CD4-positive, CD25-positive, alpha-beta regulatory T cell (primary cell): ENCODE measurements around the gene SYCE3. TPM values are rescaled to one million over a fixed set of nuclear protein-coding genes. Genes with fewer than 3 reads are reported as not detected.

ENCODE experiments used
- ATAC-seq, 2 donors: fragments of 150-1000 bp; cut with Tn5 transposase; one replicate each; pipeline ENCODE4 v1.10.0; 2021; ENCODE audit warnings: low read depth in 2 of 2, moderate number of reproducible peaks in 2 of 2, moderate library complexity in 1 of 2
- DNase-seq, 3 donors: peaks; one replicate each; pipeline versions ENCODE4 v3.0.0 to v3.0.0-alpha.2; 2012 to 2022; ENCODE audit warnings: mixed read lengths in 1 of 3
- H3K27ac ChIP-seq: one replicate; pipeline ENCODE4 v1.7.0; 2013; ENCODE audit warnings: mild to moderate bottlenecking, low read length; ENCODE audit not compliant: insufficient read depth, poor library complexity, severe bottlenecking
- H3K27me3 ChIP-seq: one replicate; pipeline ENCODE4 v1.7.0; 2013; ENCODE audit warnings: low read length; ENCODE audit not compliant: control insufficient read depth, insufficient read depth
- H3K36me3 ChIP-seq: one replicate; pipeline ENCODE4 v1.7.0; 2013; ENCODE audit warnings: mild to moderate bottlenecking, low read length, moderate library complexity; ENCODE audit not compliant: control insufficient read depth, insufficient read depth
- H3K4me1 ChIP-seq: 2 replicates; pipeline ENCODE4 v1.7.0; 2013; ENCODE audit warnings: mild to moderate bottlenecking, low read length; ENCODE audit not compliant: insufficient read depth, control insufficient read depth, poor library complexity, severe bottlenecking
- H3K4me3 ChIP-seq: one replicate; pipeline ENCODE4 v1.7.0; 2013; ENCODE audit warnings: low read depth, mild to moderate bottlenecking, low read length, moderate library complexity
- H3K9me3 ChIP-seq, 2 experiments: 1 replicate in 1 of 2; 2 replicates in 1 of 2; pipeline ENCODE4 v1.7.0; 2013; ENCODE audit warnings: low read length in 2 of 2, mild to moderate bottlenecking in 1 of 2, moderate library complexity in 1 of 2; ENCODE audit not compliant: control insufficient read depth in 2 of 2
- H3K27ac Mint-ChIP-seq, 3 donors: one replicate each; pipeline ENCODE4 v1.8.0; 2020 to 2022; ENCODE audit warnings: mild to moderate bottlenecking in 3 of 3, mixed read lengths in 3 of 3, moderate library complexity in 2 of 3
- H3K27me3 Mint-ChIP-seq: one replicate; pipeline ENCODE4 v1.8.0; 2022; ENCODE audit warnings: mild to moderate bottlenecking, mixed read lengths
- H3K36me3 Mint-ChIP-seq: one replicate; pipeline ENCODE4 v1.8.0; 2020; ENCODE audit warnings: mixed read lengths
- H3K4me1 Mint-ChIP-seq, 4 donors: one replicate each; pipeline ENCODE4 v1.8.0; 2020 to 2022; ENCODE audit warnings: mixed read lengths in 4 of 4, mild to moderate bottlenecking in 1 of 4
- H3K4me3 Mint-ChIP-seq, 4 donors: one replicate each; pipeline ENCODE4 v1.8.0; 2020 to 2022; ENCODE audit warnings: mild to moderate bottlenecking in 4 of 4, mixed read lengths in 4 of 4, moderate library complexity in 3 of 4
- H3K9me3 Mint-ChIP-seq, 7 donors: one replicate each; pipeline ENCODE4 v1.8.0; 2020 to 2022; ENCODE audit warnings: mixed read lengths in 7 of 7, mild to moderate bottlenecking in 3 of 7, moderate library complexity in 2 of 7
- polyA plus RNA-seq, 4 donors: library from polyadenylated mRNA; unstranded; fragments of 300-500 nt; fragmentation: Illumina TruSeq; gene quantifications; one replicate each; pipeline ENCODE4 v1.2.3, GENCODE V29; 2021
- total RNA-seq: library from RNA; stranded (reverse); gene quantifications from one replicate; pipeline ENCODE4 v1.2.3, GENCODE V29; 2022

SYCE3 gene
- total and polyA plus RNA-seq, 5 donors from 2014 or later = not detected

- Mint-ChIP-seq H3K4me1 (peaks cover 0 to 48% (median 25%) of the 10 kb centered on the region in 4 donors), H3K27me3 (no peaks in the 10 kb centered on the region), H3K36me3 (no peaks in the 10 kb centered on the region), H3K4me3 (peak within 1 kb of the TSS; percentile 91 to 96 (median 93)), H3K9me3 (no peaks in the 10 kb centered on the region), H3K27ac (peak within 1 kb of the TSS; percentile 92 to 99 (median 98))
- H3K27me3 ChIP-seq = no peaks in the 10 kb centered on the region
- H3K4me3 ChIP-seq = no peak within 1 kb of the TSS
- peak; percentile 4 to 10 for ATAC-seq
- peak within 1 kb of the TSS; percentile 96 for H3K27ac ChIP-seq
- H3K9me3 ChIP-seq = no peaks in the 10 kb centered on the region
- peak; percentile 59 to 84 (median 67) for DNase-seq
- no peaks in the 10 kb centered on the region for H3K36me3 ChIP-seq
- H3K4me1 ChIP-seq = peaks cover 66% of the 10 kb centered on the region
These were observed 32.7 kb downstream of the SYCE3 start, which contains the start of gene TYMP for GRCh38 chr22:50529897-50530579. Gene TYMP (minus strand): TSS chr22:50530012. CDS start chr22:50529709, 303 bp downstream.

- Histone ChIP-seq H3K27me3 (no peaks in the 10 kb centered on the region), H3K36me3 (no peaks in the 10 kb centered on the region), H3K27ac (peak overlapping the region; percentile 96), H3K4me3 (no peak overlapping the region), H3K4me1 (peaks cover 72% of the 10 kb centered on the region), H3K9me3 (no peaks in the 10 kb centered on the region)
- DNase-seq = peak in 1 of 3 donors; percentile 16
- peaks cover 0 to 48% (median 28%) of the 10 kb centered on the region in 4 donors for H3K4me1 Mint-ChIP-seq
- peak overlapping the region; percentile 62 to 94 (median 78) for H3K4me3 Mint-ChIP-seq
- H3K9me3 Mint-ChIP-seq = no peaks in the 10 kb centered on the region
- H3K27ac Mint-ChIP-seq = peak overlapping the region in 1 of 3 donors; percentile 89
- no peak for ATAC-seq
- no peaks in the 10 kb centered on the region for H3K27me3 Mint-ChIP-seq
- H3K36me3 Mint-ChIP-seq = no peaks in the 10 kb centered on the region
These were observed 33.3 kb downstream of the SYCE3 start for GRCh38 chr22:50529416-50529896.

DNA sequence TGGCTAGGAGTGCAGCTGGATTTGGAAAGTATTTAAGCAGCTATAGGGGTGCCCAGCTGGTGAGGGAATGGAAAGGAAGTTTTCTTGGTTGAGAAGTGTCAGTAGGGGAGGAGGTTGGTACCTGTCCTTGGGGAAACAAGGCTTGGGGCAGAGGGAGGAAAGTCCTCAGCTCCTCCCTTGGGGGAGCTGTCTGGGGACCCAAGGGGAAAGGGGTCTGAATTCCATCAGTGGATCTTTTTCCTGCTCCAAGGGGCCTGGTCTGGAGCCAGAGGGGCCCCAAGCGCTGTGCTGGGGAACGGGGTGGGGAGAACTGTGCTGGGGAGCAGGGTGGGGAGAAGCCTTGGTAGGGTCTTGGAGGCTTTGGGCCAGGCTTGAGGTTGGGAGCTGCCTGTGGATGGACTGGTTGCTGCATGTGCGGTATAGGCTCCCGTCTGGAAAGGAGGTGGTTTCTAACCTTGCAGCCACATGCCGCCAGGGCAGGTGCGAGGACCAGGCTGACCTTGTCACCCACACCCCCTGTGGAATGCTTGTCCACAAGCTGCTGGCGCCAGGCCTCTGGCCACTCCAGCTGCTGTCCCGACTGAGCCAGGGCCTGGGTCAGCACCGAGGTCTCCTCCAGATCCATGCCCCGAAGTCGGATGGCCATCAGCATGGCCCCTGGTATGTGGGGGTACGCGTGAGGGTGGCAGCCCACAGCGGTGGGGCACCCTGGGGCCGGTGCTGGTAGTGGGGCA, 33.9 kb downstream of the SYCE3 start:
- no peak for ATAC-seq
- no peaks in the 10 kb centered on the region for H3K9me3 ChIP-seq
- H3K27me3 ChIP-seq = no peaks in the 10 kb centered on the region
- Mint-ChIP-seq H3K27me3 (no peaks in the 10 kb centered on the region), H3K4me1 (peaks cover 0 to 44% (median 28%) of the 10 kb centered on the region in 4 donors), H3K27ac (peak overlapping the region; percentile 46 to 64 (median 48)), H3K36me3 (no peaks in the 10 kb centered on the region), H3K9me3 (no peaks in the 10 kb centered on the region), H3K4me3 (peak overlapping the region; percentile 64 to 94 (median 84))
- peak in 1 of 3 donors; percentile 17 for DNase-seq
- peak overlapping the region; percentile 96 for H3K27ac ChIP-seq
- H3K36me3 ChIP-seq = no peaks in the 10 kb centered on the region
- H3K4me1 ChIP-seq = peaks cover 71% of the 10 kb centered on the region
- H3K4me3 ChIP-seq = no peak overlapping the region

DNA sequence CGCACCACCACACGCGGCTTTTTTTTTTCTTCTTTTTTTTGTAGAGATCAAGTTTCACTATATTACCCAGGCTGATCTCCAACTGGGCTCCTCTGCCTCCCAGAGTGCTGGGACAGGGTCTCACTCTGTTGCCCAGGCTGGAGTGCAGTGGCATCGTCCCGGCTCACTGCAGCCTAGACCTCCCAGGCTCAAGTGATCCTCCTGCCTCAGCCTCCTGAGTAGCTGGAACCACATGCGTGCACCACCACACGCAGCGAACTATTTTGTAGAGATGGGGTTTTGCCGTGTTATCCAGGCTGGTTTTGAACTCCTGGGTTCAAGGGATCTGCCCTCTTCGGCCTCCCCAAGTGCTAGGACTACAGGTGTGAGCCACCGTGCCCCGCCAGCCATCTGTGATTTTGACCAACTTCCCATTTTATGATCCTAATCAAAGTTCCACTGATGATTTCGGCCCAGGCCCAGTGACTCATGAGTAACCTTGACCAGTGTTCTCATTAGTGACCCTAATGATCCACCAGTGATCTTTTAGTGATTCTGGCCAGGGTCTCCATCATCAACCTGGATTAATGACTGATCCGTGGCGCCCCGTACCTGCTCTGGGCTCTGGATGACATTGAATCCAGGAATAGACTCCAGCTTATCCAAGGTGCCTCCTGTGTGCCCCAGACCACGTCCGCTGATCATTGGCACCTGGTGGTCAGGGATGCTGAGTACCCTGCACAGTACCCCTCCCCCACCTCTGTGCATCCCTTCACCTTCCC, 34.6 kb downstream of the SYCE3 start:
- H3K27me3 ChIP-seq = no peaks in the 10 kb centered on the region
- no peak overlapping the region for H3K4me3 ChIP-seq
- Mint-ChIP-seq H3K4me3 (peak overlapping the region; percentile 77 to 94 (median 88)), H3K9me3 (no peaks in the 10 kb centered on the region), H3K4me1 (peaks cover 0 to 37% (median 24%) of the 10 kb centered on the region in 4 donors), H3K36me3 (no peaks in the 10 kb centered on the region), H3K27ac (peak overlapping the region; percentile 48 to 87 (median 85)), H3K27me3 (no peaks in the 10 kb centered on the region)
- no peak for DNase-seq
- peak overlapping the region; percentile 96 for H3K27ac ChIP-seq
- peaks cover 69% of the 10 kb centered on the region for H3K4me1 ChIP-seq
- peaks cover 5% of the 10 kb centered on the region for H3K36me3 ChIP-seq
- no peak for ATAC-seq
- no peaks in the 10 kb centered on the region for H3K9me3 ChIP-seq

DNA sequence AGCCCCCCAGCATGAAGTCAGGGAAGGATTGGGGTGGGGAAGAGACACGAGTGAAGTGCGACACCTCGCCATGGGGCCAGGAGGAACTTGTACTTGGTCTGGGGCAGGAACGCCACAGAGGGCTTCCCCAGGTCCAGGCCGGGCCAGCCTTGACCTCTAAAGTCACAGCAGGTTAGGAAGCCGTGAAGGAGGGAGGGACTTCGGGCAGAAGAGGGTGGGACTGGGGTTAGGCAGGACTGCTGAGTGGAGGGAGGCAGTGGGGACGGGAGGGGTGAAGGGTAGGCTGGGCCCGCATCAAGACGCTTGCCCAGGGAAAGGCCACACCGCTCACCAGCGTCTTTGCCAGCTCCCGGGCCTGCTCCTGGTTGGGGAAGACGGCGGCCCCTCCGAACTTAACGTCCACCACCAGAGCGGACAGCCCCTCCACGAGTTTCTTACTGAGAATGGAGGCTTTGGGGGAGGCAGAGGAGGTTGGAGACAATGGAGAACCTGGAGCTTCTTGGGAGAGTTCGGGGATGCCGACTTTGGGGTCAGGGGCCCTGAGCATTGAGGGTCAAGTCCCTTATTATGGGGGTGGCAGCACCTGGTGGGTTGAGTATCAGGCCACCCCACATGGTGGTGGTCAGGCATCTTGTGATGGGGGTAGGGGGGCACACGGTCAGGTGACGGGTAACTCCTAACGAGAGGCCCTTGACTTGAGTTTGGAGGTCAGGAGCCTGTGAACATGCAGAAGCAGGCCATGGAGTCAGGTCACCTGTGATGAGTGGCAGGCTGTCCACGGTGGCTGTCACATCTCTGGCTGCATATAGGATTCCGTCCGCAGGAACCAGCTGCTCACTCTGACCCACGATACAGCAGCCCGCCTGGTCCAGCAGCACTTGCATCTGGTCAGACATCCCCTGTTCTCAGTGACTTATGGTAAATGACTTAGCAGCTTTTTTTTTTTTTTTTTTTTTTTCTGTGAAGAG, 35.6 kb downstream of the SYCE3 start:
- peak overlapping the region; percentile 74 to 87 (median 85) for H3K27ac Mint-ChIP-seq

GRCh38 chr22:50526108-50526833, 36.4 kb downstream of the SYCE3 start:
- Histone ChIP-seq H3K36me3 (peaks cover 15% of the 10 kb centered on the region), H3K27me3 (no peaks in the 10 kb centered on the region), H3K4me3 (no peak overlapping the region), H3K27ac (peak overlapping the region; percentile 96), H3K4me1 (peaks cover 59% of the 10 kb centered on the region), H3K9me3 (no peaks in the 10 kb centered on the region)
- Mint-ChIP-seq H3K27ac (peak overlapping the region in 1 of 3 donors; percentile 87), H3K4me3 (peak overlapping the region; percentile 77 to 94 (median 88)), H3K36me3 (no peaks in the 10 kb centered on the region), H3K9me3 (no peaks in the 10 kb centered on the region), H3K4me1 (peaks cover 0 to 30% (median 19%) of the 10 kb centered on the region in 4 donors), H3K27me3 (no peaks in the 10 kb centered on the region)
- DNase-seq = peak; percentile 82 to 91 (median 83)
- ATAC-seq = peak; percentile 28 to 32

More for the DNA sequence above, 35.6 kb downstream of the SYCE3 start:
- H3K36me3 Mint-ChIP-seq = no peaks in the 10 kb centered on the region
- no peaks in the 10 kb centered on the region for H3K9me3 ChIP-seq
- no peaks in the 10 kb centered on the region for H3K9me3 Mint-ChIP-seq
- no peaks in the 10 kb centered on the region for H3K27me3 ChIP-seq
- H3K27ac ChIP-seq = peak overlapping the region; percentile 96
- peaks cover 0 to 30% (median 19%) of the 10 kb centered on the region in 4 donors for H3K4me1 Mint-ChIP-seq
- ATAC-seq (no peak), DNase-seq (peak in 1 of 3 donors; percentile 61)
- H3K4me1 ChIP-seq = peaks cover 64% of the 10 kb centered on the region
- H3K4me3 ChIP-seq = no peak overlapping the region
- no peaks in the 10 kb centered on the region for H3K27me3 Mint-ChIP-seq
- H3K36me3 ChIP-seq = peaks cover 11% of the 10 kb centered on the region
- H3K4me3 Mint-ChIP-seq = peak overlapping the region; percentile 77 to 94 (median 88)
